Measurements from ENCODE around the gene SLC22A12. TPM values are rescaled to one million over a fixed set of nuclear protein-coding genes. Genes with fewer than 3 reads are reported as not detected.
"Not testable (repeated sequence)": the region's sequence is repeated elsewhere in the genome, so short reads cannot be mapped to it uniquely, and the experiment has no call there.

SLC22A12 gene
- total RNA-seq, 1 experiment from 2014 or later = not detected

- no peak for DNase-seq (ENCODE audit: low read depth)
Observed at GRCh38 chr11:64585150-64585549, 5.9 kb upstream of the SLC22A12 start.

GRCh38 chr11:64586366-64586765 is 4.7 kb upstream of the SLC22A12 start:
- DNase-seq (ENCODE audit: low read depth) = no peak

- no peak for DNase-seq (ENCODE audit: low read depth)
Observed at GRCh38 chr11:64588701-64589100, 2.3 kb upstream of the SLC22A12 start.

- DNase-seq (ENCODE audit: low read depth) = no peak
Observed at GRCh38 chr11:64591257-64592233, 525 bp downstream of the SLC22A12 start.

- no peak for DNase-seq (ENCODE audit: low read depth)
Observed at GRCh38 chr11:64592234-64592615, 1.2 kb downstream of the SLC22A12 start.

GRCh38 chr11:64592656-64593055 is 1.6 kb downstream of the SLC22A12 start:
- DNase-seq (ENCODE audit: low read depth) = no peak

GRCh38 chr11:64593156-64594105 is 2.4 kb downstream of the SLC22A12 start:
- DNase-seq (ENCODE audit: low read depth) = no peak

- DNase-seq (ENCODE audit: low read depth) = no peak
Observed at GRCh38 chr11:64594159-64594939, 3.3 kb downstream of the SLC22A12 start.

- not testable (repeated sequence) for DNase-seq (ENCODE audit: low read depth)
Observed at GRCh38 chr11:64595922-64596321, 4.9 kb downstream of the SLC22A12 start.

- DNase-seq (ENCODE audit: low read depth) = no peak
Observed at GRCh38 chr11:64597671-64598101, 6.7 kb downstream of the SLC22A12 start.

GRCh38 chr11:64598106-64598796 is 7.2 kb downstream of the SLC22A12 start:
- DNase-seq (ENCODE audit: low read depth) = no peak

GRCh38 chr11:64598797-64599697 is 8.0 kb downstream of the SLC22A12 start:
- DNase-seq (ENCODE audit: low read depth) = no peak

GRCh38 chr11:64599698-64600211 is 8.7 kb downstream of the SLC22A12 start:
- no peak for DNase-seq (ENCODE audit: low read depth)

- DNase-seq (ENCODE audit: low read depth) = no peak
Observed at GRCh38 chr11:64600281-64600992, 9.4 kb downstream of the SLC22A12 start.

- DNase-seq (ENCODE audit: low read depth) = no peak
Observed at GRCh38 chr11:64601605-64602465, 10.8 kb downstream of the SLC22A12 start.

GRCh38 chr11:64602466-64603070 is 11.5 kb downstream of the SLC22A12 start:
- no peak for DNase-seq (ENCODE audit: low read depth)

GRCh38 chr11:64603411-64604110 is 12.5 kb downstream of the SLC22A12 start:
- no peak for DNase-seq (ENCODE audit: low read depth)

Data from Daoy (cell line).